Tibial nerve (tissue), 3 donors: Measurements from ENCODE around the gene PERCC1.

ENCODE experiments used
- POLR2A ChIP-seq, 2 donors: fragments of 450-650 bp; IDR thresholded peaks; one replicate each; pipeline ENCODE4 v1.6.1; 2017; ENCODE audit warnings: antibody characterized with exemption in 2 of 2, mild to moderate bottlenecking in 2 of 2, moderate library complexity in 2 of 2
- TF ChIP-seq, protein P1 (sequence below), 5 experiments: fragments of 200-600 bp in 3 of 5; fragments of 450-650 bp in 2 of 5; sonication (generic) in 3 of 5; IDR thresholded peaks; one replicate each; pipeline ENCODE4 v1.5.1; 2016 to 2019; ENCODE audit warnings: antibody characterized with exemption in 5 of 5, mild to moderate bottlenecking in 3 of 5, moderate library complexity in 2 of 5

- TF ChIP-seq POLR2A (IDR thresholded peaks at IDR 0.05) = no peak
- TF ChIP-seq, protein P1, sequence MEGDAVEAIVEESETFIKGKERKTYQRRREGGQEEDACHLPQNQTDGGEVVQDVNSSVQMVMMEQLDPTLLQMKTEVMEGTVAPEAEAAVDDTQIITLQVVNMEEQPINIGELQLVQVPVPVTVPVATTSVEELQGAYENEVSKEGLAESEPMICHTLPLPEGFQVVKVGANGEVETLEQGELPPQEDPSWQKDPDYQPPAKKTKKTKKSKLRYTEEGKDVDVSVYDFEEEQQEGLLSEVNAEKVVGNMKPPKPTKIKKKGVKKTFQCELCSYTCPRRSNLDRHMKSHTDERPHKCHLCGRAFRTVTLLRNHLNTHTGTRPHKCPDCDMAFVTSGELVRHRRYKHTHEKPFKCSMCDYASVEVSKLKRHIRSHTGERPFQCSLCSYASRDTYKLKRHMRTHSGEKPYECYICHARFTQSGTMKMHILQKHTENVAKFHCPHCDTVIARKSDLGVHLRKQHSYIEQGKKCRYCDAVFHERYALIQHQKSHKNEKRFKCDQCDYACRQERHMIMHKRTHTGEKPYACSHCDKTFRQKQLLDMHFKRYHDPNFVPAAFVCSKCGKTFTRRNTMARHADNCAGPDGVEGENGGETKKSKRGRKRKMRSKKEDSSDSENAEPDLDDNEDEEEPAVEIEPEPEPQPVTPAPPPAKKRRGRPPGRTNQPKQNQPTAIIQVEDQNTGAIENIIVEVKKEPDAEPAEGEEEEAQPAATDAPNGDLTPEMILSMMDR (IDR thresholded peaks at IDR 0.05) = no peak
These were observed 40.6 kb upstream of the PERCC1 start for GRCh38 chr16:1390239-1390779.
